T follicular helper cell (primary cell): ENCODE results near the gene CREM.

Experiments used
- DNase-seq: peaks from one replicate; pipeline ENCODE4 v3.0.0-alpha.2; 2020; ENCODE audit warnings: low read depth

The CREM gene

DNA sequence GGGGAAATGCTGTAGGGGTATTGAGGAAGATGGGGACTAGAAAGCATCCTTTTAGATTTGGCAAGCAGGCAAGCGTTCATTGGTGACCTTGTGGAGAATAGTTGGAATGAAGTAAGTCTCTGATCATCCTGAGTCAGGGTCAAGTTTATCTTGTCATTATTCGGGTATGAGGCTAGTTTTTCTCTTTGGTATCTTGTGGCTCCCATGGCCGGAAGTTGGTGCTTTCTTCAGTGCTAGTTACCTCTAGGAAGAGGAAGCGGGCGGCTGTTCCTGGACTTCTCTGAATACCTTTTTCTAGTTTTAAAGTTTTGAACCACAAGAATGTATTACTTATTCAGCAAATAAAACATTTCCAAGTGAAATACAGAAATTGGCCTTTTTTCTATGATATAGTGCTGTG lies 9.2 kb downstream of the CREM start:
- DNase-seq: no peak

DNA sequence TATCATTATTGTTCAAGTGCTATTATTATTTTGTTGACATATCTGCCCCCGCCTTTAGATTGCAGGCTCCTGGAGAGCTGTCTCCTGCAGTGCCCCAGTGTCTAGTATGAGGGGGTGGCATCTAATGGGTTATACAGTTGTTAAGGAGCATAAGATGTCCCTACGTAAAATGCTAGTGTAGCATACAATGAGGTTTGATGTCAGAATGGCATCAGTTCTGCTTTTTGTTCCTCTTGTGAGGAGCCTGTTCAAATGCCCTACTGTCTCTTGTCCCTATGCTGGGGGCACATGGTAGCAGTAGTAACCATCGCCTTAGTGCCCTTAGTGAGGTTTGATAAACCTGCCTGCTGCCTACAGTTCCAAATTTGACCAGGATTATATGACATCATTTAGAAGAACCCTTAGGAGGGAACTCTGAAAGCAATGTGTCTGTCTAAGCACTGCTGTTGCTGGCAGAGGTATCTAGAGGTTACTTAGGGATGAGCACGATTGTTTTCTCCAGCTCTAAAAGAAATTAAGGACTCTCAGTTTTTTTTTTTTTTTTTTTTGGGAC lies 9.7 kb downstream of the CREM start:
- no peak for DNase-seq

DNA sequence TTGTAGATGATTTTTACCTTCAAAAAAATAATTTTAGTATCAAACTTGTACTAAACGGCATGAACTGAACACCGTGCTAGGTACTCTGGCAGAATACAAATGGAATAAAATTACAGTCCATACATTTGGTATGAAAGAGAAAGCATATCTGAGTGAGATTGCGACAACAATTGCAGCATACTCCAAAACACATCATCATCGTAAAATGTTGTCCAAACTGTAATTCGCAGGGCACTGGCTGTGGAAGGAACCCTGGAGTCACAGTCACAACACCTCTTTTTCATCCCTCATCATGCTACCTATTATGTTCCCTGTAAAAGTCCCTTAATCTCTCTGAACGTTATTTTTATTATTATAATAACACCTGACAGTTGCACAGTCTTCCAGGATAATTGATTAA lies 13.5 kb downstream of the CREM start:
- no peak for DNase-seq

DNA sequence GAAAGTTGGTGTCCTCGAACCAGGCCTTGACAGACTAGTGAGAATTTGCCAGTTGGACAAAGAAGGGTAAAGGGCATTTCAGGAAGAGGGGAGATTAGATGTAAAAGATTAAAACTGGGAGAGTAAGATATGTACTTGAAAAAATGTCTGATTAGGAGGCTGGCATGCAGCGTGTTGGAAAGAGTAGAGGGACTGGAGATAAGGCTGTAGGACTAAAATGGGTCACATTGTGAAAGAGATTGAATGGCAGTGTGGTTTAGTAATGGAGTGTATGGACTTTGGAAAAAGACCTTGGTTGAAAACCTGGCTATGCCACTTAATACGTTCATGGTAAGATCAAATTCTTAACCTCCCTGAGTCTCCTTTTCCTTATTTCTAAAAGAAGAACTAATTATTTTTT lies 14.1 kb downstream of the CREM start:
- no peak for DNase-seq

DNA sequence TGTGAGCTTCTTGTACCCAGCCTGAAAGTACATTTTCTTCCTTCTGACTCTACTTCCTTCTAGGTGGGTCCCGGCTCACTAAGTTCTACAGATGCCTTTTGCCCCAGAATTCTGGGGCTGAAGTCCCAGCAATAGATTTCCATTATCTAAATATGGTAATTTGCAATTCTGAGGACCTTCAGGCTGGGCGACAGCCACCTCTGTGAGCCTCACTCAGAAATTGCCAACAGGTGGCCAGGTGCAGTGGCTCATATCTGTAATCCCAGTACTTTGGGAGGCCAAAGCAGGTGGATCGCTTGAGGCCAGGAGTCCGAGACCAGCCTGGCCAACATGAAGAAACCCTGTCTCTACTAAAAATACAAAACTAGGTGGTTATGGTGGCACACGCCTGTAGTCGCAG lies 23.7 kb downstream of the CREM start:
- no peak for DNase-seq

DNA sequence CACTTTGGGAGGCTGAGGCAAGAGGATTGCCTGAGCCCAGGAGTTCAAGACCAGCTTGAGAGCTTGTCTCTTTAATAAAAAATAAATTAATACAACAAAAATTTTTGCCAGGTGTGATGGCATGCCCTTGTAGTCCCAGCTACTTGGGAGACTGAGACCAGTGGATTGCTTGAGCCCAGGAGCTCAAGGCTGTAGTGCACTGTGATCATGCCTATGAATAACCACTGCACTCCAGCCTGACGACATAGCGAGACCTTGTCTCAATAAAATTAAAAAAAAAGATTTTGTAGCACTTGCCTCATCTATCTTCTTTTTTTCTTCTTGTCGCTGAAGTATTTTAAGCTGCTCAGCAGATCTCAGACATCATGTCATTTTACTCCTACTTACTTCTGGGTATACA lies 26.3 kb downstream of the CREM start:
- DNase-seq: no peak

DNA sequence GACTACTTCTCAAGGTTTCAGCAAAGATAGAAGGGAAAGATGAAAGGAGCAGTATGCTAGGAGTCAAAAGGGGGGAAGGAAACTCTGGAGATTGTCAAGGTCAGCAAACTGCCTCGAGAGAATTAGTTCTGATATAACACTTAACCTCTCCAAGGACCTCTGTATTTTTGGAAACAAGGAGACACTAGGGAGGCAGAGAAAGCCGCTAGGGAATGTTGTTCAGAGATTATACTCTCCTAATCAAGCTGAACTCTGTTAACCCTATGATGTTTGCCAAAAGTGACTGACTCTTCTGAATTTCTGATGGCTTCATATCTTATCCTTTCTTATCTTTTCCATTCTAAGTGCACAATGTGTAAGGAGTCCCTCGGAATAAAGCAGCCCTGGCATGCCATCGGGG lies 27.1 kb downstream of the CREM start:
- DNase-seq: no peak

DNA sequence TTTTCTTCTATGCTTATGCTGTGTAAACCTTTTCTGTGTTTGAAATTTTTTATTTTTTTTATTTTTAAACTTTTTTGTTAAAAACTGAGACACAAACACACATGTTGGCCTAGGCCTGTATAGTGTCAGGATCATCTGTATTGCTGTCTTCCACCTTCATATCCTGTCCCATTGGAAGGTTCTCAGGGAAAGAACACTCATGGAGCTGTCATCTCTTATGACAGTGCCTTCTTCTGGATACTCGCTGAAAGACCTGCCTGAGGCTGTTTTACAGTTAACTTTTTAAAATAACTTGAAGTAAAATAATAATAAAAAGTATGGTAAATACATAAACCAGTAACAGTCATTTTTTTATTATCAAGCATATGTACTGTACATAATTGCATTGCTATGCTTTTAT lies 34.1 kb downstream of the CREM start:
- DNase-seq: no peak

DNA sequence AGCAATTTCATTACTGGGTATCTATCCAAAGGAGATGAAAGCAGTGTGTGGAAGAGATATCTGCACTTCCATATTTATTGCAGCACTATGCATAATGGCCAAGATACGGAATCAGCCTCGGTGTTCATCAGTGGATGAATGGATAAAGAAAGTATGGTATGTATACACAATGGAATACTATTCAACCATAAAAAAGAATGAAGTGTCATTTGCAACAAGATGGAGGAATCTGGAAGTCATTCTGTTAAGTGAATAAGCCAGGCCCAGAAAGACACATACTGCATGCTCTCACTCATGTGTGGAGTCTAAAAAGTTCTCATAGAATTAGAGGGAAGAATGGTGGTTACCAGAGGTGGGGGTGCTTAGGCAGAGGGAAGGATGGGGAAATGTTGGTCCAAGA lies 35.3 kb downstream of the CREM start:
- no peak for DNase-seq

DNA sequence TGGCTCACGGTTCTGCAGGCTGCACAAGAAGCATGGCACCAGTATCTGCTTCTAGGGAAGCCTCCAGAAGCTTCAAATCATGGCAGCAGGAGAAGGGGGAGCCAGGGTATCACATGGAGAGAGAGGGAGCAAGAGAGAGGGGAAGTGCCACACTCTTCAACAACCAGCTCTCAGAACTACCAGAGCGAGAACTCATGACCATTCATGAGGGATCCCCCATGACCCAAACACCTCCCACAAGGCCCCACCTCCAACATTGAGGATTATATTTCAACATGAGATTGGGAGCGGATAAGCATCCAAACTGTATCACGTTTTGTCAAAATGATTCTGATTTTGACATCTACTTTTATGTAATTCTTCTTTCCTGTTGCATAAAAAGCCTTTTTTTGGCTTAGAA lies 38.5 kb downstream of the CREM start:
- DNase-seq: no peak

DNA sequence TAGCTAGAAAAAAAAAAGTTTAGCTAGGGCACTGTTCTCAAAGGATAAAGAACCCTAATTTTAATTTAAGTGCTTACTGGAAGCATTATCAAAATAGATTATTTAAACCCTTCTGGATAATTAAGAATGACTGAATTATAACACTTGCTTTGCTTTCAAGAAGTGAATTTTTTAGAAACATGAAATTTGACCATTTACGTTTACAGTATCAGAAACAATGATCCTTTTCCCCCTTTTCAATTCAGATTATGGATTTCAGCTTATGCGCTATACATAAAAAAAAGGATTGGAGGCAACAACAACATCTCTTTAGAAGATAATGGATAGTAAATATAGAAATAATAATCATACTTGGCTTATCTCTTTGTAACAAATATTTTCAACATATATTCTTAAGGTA lies 39.2 kb downstream of the CREM start:
- DNase-seq: no peak

DNA sequence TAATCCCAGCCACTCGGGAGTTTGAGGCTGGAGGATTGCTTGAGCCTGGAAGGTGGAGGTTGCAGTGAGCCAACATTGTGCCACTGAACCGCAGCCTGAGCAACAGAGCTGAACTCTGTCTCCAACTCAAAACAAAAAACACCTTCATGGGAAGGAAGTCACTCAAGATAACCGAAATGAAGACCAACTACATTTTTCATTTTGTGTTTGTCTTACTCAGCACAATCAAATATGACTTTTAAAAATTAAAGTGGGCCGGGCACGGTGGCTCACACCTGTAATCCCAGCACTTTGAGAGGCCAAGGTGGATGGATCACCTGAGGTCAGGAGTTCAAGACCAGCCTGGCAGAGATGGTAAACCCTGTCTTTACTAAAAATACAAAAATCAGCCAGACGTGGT lies 40.0 kb downstream of the CREM start:
- no peak for DNase-seq

DNA sequence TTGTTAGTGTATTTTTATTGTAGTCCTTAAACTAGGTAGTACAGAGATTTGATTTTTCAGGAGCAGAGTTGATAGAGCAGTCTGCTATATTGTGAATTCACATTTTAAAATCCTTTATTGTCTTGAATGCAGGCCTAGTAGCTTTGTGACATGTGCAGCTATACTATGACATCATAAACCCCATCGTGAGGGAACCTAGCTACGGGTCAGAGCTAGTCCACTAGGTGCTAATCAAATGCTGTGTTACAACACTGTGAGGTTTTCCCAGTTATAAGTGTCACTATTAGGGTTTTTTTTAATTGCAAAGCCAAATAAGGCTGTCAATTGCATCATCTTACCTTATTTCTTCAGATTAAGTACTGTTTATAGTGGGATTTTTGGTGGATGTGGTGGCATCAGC lies 40.7 kb downstream of the CREM start:
- DNase-seq: no peak

DNA sequence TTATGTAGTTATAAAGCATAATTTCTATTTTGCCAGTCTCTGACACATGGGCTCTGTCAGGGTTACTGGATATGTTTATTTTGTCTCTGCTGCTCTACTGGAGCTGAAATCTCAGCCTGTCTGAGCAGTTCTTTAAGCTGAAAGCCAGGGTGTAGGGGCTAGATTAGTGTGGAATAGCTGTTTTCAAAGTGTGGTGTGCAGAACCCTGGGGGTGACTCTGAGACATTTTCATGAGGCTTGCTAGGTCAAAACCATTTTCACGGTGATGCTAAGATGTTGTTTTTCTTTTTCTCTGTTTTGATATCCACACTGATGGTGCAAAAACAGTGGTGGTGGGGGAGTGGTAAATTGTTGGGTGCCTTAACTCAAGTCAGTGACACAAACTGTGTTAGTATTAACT lies 45.5 kb downstream of the CREM start:
- no peak for DNase-seq

DNA sequence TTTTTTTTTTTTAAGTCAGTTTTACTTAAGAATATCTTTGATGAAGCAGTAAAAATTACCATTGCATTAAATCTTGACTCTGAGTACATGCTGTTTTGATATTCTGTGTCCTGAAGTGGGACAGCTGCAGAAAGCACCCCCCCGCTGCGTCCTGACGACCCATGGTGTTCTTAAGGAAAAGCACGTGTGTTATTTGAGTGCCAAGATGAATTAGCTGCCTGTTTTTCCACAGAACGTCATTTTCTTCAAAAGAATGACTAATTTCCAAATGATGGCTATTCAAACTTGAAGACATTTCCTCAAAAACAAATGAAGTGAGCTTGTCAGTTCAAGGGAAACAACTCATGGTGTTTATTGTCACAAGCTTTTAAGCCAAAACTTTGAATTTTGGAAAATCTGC lies 45.9 kb downstream of the CREM start:
- DNase-seq: no peak

DNA sequence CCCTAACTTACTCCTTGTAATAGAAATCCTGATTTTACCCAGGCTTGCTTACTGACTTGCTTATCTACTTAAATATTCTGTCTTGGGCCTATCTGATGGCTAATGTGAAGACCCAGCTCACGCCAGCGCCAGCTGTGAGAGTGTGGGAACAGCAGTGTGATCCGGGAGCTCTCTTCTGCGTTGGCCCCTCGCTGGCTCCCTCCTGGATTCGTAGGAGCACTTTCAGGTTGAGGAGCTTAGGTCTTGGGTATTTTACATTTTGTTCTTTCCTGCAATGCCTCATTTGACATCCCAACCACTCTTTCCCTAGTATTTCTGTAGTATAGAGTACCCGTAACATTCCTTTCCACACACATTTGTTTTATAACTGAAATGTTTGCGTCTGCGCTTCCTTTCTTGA lies 51.7 kb downstream of the CREM start:
- DNase-seq: no peak

DNA sequence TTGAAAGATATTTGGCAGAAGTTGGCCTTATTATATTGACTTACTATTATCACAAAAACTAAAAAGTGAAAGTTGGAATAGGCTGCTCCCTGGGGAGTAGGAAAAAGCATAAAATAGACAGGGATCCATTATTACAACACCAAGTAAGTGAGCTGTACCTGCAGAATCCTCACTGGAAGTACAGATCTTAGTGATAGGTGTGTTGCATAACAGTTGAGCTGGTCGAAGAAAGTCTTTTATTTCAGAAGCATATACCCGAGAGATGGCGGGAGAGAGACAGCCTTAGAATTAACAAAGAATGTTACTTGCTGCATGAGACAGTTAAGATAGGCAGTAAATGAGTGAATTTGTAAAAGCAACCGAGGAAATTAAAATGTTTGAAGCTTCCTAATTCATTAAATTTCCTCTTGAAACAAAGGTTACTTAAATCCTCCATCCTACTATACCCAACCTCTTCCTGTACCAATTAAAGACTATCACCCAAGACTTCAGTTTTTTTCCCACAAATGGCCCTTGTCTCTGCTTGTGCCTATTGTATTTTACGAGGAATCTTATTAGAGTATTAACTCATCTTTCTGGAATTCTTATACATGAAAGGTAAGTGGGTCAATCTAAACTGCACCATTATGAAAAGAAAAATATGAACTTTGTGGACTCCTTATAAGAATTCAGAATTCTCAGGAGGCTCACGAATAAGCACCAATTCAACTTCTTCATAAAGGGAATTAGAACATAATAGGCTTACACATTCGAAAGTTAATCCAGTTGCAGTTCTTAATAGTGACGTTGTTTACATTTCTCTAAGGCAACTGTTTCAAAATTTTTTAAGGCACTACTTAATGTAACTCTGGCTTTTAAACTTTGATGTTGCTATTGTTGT lies 56.2 kb downstream of the CREM start:
- no peak for DNase-seq

DNA sequence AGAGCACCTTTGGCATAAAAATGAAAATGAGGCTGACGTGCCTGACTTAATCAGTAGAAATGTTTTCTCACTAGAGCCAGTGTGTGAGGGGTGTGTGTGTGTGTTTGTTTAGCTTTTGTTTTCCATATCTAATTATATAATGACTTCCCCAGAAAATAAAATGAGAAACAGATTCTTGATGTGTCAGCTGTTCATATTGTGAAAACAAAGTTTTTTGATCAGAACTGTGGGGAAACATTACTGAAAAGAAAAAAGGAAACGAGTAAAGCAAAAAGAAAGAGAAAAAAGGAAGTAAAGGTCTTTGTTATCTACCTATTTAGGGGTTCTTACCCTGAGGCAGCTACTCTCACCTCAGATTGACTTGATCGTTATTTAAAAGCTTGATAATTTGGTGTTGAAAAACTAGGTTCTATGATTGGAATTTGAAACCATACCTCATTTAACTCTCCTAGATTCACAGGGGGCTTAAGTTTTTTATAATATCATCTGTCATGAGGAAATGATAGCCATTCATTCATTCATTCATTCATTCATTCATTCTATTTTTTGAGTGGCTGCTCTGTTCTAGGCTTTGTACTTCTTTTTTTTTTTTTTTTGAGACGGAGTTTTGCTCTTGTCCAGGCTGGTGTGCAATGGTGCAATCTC lies 58.0 kb downstream of the CREM start:
- no peak for DNase-seq

DNA sequence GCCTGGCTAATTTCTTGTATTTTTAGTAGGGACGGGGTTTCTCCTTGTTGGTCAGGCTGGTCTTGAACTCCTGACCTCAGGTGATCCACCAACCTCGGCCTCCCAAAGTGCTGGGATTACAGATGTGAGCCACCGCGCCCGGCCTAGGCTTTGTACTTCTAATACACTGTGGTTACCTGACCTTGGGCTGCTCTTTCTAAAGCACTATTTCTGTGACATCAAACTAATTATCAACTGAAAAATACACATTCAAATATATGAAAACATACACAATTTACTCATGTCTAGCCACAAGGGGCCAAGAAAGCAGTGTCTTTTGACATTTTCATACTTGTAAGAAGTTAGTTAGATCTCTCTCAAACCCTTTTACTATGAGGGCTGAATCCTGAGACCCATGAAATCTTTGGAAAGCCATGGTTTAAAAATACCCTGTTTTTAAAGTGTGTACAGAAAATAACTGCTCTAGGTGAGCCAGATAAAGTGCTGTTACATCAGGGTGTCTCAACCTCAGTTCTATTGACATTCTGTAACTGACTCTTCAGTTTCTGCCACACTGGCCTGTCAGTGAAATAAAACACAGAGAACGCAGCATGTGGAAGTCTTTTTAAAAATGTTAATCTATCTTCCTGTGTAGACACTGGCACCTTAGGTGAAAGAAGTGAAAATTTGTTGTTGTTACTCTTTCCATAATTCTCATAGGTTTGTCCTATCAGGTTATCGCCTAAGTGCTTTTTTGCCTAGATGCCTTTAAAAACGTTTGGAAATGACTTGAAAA lies 58.8 kb downstream of the CREM start:
- DNase-seq: no peak

DNA sequence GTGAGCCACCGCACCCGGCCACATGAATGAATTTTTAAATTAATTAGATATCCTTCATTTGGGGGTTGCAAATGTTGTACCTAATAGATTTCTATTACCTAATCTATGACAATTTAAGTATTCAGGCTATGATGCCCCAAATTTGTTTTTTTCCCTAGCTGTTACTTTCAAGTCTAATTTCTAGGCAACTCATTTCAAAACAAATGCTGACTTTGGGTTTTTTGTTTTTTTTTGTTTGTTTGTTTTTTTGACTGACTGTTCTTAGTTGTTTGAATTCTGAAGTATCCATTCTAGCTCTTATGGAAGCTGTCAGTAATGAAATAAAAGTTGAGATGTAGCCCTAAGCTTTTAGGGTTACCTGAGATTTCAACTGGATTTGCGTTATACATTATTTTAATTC lies 62.3 kb downstream of the CREM start:
- no peak for DNase-seq

DNA sequence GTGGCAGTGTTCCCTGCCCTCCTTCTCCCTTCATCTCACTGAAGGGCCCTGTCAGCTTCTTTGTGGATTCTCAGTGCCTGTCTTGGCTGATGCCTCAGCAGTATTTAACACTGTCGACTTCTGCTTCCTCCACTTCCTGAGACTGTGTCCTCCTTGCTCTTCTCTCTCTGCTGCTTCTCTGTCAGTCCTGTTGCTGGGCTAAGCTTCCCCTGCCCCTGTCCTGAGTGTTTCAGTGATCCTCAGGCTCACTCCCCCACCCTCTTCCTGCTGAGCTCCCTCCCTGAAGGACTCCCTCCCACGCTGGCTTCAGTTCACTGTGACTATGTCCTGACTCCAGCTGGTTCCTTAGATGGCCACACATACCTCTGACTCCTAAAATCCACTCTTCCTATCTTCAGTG lies 64.9 kb downstream of the CREM start:
- DNase-seq: no peak

DNA sequence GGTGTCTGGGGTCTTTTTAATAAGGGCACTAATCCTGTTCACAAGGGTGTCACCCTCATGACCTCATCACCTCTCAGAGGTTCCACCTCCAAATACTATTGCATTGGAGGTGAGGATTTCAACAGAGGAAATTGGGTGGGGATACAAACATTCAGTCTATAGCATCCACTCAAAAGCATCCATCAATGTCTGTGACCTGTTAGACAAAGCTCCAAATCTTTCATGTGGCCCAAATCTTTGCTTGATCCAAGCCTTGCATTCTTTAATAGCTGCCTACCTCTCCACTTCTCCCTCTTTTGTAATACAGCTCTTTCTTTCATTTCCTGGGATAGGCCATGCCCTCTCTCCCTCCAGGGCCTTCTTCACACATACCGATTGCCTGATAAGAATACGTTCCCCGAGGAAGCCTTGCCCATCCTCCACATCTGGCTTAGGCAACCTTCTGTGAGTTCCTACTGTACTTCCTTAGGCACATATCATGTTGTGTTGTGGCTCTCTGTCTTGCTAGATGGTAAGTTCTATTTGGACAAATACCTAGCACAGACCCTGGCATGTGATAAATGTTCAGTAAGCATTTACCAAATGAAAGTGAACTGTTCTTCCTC lies 66.1 kb downstream of the CREM start:
- no peak for DNase-seq
